Keratinocyte (primary cell): ENCODE data around the gene ACSM2A. TPM values are rescaled to one million over a fixed set of nuclear protein-coding genes. Genes with fewer than 3 reads are reported as not detected.

ENCODE experiments used
- polyA plus RNA-seq, 5 experiments: library from polyadenylated mRNA; depleted of rRNA in 3 of 5; stranded (reverse) in 3 of 5; stranded (forward) in 1 of 5; unstranded in 1 of 5; fragments of >200 nt; gene quantifications; 1 replicate in 1 of 5; 2 replicates in 3 of 5; 3 replicates in 1 of 5; pipeline versions ENCODE4 v1.2.1 to v1.2.3, GENCODE V29; 2011 to 2012; ENCODE audit warnings: missing spikeins in 2 of 5, low read depth in 1 of 5, low replicate concordance in 1 of 5

The ACSM2A gene
- polyA plus RNA-seq, 1 donor (not counting 4 experiments of a cell fraction or from before 2014, with no cell fraction given) = not detected

Other genes starting within 250 kb of the ACSM2A start
- gene GP2, start 124.0 kb upstream of the ACSM2A start, polyA plus RNA-seq = not detected in 3 replicates
- gene UMOD, start 98.8 kb upstream of the ACSM2A start, polyA plus RNA-seq = not detected in 3 replicates
- not detected in 3 replicates for gene PDILT, start 46.8 kb upstream of the ACSM2A start, polyA plus RNA-seq
- not detected in 3 replicates for gene ACSM5, start 42.0 kb upstream of the ACSM2A start, polyA plus RNA-seq
- gene ACSM2B, start 124.8 kb downstream of the ACSM2A start, polyA plus RNA-seq = not detected in 3 replicates
- 0.54 to 1.4 TPM (median 0.63 TPM) in 3 replicates for gene ACSM1, start 246.2 kb downstream of the ACSM2A start, polyA plus RNA-seq